ENCODE measurements around the gene DOCK7.
"Not testable (repeated sequence)": the region's sequence is repeated elsewhere in the genome, so short reads cannot be mapped to it uniquely, and the experiment has no call there.

DOCK7 gene

GRCh38 chr1:62694479-62694878, 6.3 kb upstream of the DOCK7 start:
- not testable (repeated sequence) for DNase-seq (ENCODE audit: low read depth)

DNA sequence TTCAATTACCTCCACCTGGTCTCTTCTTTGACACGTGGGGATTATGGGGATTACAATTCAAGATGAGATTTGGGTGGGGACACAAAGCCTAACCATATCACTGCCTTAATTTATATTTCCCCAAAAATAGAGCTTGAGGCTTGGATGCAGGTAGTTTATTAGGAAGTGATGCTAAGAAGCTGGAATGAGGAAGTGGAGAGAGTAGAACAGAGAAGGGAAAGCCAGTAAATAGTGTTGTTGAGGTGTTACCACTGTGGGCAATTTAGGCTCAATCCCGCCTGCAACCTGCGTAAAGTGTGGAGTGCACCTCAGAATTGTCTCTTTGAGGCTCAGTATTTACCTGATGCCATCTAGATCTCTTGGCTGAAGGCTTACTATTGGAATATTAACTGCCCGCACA, 4.9 kb upstream of the DOCK7 start:
- no peak for DNase-seq (ENCODE audit: low read depth)

- no peak for DNase-seq (ENCODE audit: low read depth)
Observed at GRCh38 chr1:62691062-62691844, 3.1 kb upstream of the DOCK7 start.

DNA sequence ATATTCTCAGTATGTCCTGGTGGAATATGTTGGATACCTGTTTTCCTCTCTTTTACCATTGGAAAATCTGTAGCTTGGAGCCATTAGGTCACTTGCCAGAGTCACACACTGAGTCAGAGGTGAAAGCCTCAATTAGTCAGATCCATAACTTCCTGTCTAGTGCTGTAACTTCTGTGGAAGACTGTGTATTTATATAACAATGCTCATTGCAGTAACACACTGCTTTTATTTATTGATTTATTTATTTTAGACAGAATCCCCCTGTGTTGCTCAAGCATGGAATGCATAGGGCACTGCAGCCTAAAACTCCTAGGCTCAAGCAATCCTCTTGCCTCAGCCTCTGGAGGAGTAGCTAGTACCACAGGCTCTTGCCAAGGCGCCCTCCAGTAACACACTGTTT, 1.3 kb upstream of the DOCK7 start:
- peak; percentile 82 for DNase-seq (ENCODE audit: low read depth)

- DNase-seq (ENCODE audit: low read depth) = no peak
Observed at GRCh38 chr1:62688687-62689085, 500 bp upstream of the DOCK7 start.

DNA sequence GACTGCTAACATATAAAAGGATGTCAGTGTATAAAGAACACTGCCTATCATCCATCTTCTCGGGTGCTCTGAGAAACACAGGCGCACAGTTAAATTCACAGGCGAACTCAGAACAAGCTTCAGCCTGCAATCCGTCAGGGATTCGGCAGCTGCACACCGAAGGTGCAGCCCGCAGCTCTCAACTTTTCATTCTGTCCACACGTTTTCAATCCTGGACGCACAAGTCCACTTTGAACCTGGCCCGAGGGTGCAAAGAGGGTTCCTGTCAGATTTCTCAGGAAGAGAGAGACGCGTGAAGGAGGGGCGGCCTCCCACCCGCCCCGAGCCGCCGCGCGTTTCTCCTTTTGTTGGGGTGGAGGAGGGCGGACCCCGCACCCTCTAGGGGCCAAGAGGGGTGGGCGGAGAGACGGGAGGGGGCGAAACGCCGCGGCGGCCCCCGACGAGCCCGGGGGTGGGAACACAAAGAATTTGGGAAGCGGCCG, 724 bp downstream of the DOCK7 start:
- DNase-seq (ENCODE audit: low read depth) = peak; percentile 52

GRCh38 chr1:62686822-62687221, 1.4 kb downstream of the DOCK7 start:
- DNase-seq (ENCODE audit: low read depth) = no peak

- peak; percentile 50 for DNase-seq (ENCODE audit: low read depth)
Observed at GRCh38 chr1:62685431-62685859, 2.7 kb downstream of the DOCK7 start.

- DNase-seq (ENCODE audit: low read depth) = peak; percentile 55
Observed at GRCh38 chr1:62682531-62682930, 5.7 kb downstream of the DOCK7 start.

GRCh38 chr1:62680992-62681391, 7.2 kb downstream of the DOCK7 start:
- DNase-seq (ENCODE audit: low read depth) = not testable (repeated sequence)

GRCh38 chr1:62677822-62678221, 10.4 kb downstream of the DOCK7 start:
- DNase-seq (ENCODE audit: low read depth) = not testable (repeated sequence)

DNA sequence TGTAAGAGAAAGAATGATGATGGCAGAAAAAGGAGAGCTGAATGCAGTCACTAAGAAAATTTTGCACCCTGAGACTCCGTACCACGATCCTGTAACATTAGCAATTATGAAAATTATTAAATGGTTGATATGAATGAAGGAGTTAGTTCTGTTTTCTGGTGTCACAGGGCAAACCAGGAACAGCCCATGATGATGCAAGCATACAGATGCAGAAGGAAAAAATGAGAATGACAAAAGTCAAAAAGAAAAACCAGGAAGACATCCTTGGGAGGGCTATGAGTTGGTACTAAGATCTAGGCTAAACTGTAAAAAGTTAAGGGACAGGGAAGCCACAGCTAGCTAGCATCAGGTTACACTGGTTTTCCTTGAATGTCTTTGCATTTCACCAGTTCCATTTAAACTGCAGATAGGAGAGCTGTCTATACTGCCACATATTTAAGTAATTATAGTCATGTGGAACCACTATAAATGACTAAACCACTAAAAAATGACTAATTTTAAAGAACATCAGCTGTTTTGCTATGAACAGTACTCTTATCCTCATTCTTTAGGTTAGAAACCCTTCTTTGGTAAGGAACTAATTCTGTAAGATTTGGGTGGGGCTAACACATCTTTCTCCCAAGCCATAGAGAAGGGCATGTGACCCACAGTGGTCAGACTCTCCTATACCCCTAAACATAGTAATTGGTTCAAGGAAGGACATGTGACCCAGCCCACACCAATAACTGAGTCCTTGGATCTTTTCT, 11.4 kb downstream of the DOCK7 start:
- peak; percentile 89 for DNase-seq (ENCODE audit: low read depth)

GRCh38 chr1:62673629-62674028, 14.6 kb downstream of the DOCK7 start:
- DNase-seq (ENCODE audit: low read depth) = no peak

DNA sequence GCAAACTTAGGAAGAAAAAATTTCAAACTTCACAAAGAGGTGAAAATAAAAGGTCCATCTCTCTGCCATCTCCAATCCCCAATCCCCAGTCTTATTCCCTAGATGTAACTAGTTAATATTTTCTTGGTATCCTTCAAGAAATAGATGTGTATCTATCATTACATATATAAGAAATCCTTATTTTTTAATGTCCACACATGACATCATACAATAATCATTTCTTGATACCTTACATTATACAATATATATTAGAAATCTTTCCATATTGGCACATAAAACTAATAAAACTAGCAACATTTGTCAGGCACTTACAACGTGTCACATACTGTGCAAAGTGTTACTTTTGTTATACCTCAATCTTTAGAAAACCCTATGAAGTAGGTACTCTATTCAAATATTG, 16.2 kb downstream of the DOCK7 start:
- DNase-seq (ENCODE audit: low read depth) = no peak

DNA sequence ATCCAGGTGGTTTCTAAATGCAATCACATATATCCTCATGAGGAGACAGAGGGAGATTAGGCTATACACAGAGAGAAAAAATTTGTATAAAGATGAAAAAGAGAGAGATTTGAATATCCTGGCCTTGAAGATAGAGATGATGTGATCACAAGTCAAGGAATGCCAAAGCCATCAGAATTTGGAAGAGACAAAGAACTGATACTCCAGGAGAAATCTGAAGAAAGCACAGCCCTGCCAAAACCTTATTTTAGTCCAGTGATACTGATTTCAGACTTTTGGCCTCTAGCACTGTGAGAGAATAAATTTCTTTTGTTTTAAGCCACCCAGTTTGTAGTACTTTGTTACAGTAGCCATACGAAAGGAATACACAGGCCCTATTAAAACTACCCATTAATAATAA, 33.4 kb downstream of the DOCK7 start:
- DNase-seq (ENCODE audit: low read depth) = no peak

GRCh38 chr1:62652387-62652786, 35.8 kb downstream of the DOCK7 start:
- DNase-seq (ENCODE audit: low read depth) = no peak

DNA sequence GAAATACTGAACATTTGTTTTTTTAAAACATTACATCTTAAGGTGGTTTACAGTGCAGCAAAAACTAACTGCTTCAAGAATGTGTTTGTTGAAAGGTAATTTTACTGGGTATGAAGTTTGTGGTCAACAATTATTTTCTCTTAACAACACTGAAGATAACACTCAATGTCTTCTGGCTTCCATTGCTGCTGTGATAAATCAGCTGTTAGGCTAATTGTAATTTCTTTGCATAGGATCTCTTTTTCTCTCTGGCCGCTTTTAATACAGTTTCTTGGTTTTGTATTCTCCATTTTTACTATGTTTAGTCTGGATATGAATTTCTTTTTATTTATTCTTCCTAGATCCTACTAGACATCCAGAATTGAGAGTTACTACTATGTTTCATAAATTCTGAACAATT, 44.9 kb downstream of the DOCK7 start:
- DNase-seq (ENCODE audit: low read depth) = no peak

GRCh38 chr1:62637392-62638105, 50.6 kb downstream of the DOCK7 start:
- DNase-seq (ENCODE audit: low read depth) = peak; percentile 22

- DNase-seq (ENCODE audit: low read depth) = no peak
Observed at GRCh38 chr1:62628506-62628905, 59.7 kb downstream of the DOCK7 start.

DNA sequence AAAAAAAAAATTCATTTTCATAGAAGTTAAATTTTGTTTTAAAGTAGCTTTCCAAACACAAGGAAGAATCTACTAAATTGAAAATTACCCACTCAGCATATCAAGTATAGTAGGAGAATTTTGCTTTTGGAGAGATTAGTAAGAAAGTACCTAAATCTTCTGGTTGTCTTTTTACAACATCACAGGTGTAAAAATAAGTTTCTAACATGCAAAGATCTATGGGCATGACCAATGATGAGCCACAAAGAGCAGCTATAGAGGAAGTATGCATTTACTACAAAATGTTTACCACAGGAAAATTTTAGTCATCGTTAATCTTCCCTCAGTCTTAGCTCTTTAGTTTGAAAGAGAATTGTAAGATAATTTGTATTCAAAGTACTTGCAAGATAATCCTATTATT, 62.8 kb downstream of the DOCK7 start:
- DNase-seq (ENCODE audit: low read depth) = peak; percentile 24

DNA sequence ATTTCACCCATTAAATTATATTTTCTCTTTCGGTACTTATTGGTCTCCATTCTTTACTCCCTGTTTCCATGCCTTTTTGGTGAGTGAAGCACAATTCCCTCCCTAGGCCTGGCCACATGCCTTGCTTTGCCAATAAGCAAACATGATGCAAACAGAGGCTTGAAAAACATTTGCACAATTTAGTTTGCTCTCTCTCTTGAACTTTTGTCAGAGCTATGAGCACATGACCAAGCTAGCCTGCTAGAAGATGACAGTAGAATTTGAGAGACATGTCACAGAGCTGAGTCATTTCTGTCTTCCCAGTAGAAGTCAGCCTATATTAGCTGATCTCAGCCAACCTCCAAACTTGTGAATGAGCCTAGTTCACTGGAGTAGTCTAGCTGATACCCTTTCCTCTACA, 66.3 kb downstream of the DOCK7 start:
- DNase-seq (ENCODE audit: low read depth) = peak; percentile 97

GRCh38 chr1:62613890-62614289, 74.3 kb downstream of the DOCK7 start:
- DNase-seq (ENCODE audit: low read depth) = peak; percentile 71

GRCh38 chr1:62613325-62613727, 74.9 kb downstream of the DOCK7 start:
- no peak for DNase-seq (ENCODE audit: low read depth)

All from EH (cell line).